ENCODE measurements around the gene RIT1.

RIT1 gene

DNA sequence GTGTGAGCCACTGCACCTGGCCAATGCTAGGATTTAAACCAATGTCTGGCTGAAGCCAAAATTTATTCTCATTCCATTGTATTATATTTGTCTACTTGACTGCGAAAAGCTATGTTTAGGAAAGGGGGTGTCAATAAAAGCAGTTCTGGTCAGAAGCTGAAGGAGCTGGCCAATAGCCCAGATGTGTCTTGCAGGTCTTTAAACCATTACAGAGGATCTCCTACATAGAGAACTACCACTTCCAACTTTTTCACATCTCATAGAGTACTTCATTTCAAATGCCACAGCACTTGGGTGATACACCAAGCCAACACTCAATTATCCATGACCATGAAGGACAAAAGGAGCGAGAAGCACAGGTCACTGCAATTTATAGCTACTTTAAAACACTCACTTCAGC is 49.3 kb downstream of the RIT1 start:
- no peak overlapping the region for H3K27ac ChIP-seq
- peaks cover 21% of the 10 kb centered on the region for H3K36me3 ChIP-seq
- DNase-seq = no peak
- H3K27me3 ChIP-seq (ENCODE audit: insufficient read depth, low read depth, severe bottlenecking) = no peaks in the 10 kb centered on the region
- H3K4me3 ChIP-seq (ENCODE audit: low read depth, low read length) = no peak overlapping the region
- H3K9me3 ChIP-seq (ENCODE audit: severe bottlenecking) = no peaks in the 10 kb centered on the region
- no peak for TF ChIP-seq CTCF (IDR thresholded peaks at IDR 0.05; ENCODE audit: low read depth, low read length)

DNA sequence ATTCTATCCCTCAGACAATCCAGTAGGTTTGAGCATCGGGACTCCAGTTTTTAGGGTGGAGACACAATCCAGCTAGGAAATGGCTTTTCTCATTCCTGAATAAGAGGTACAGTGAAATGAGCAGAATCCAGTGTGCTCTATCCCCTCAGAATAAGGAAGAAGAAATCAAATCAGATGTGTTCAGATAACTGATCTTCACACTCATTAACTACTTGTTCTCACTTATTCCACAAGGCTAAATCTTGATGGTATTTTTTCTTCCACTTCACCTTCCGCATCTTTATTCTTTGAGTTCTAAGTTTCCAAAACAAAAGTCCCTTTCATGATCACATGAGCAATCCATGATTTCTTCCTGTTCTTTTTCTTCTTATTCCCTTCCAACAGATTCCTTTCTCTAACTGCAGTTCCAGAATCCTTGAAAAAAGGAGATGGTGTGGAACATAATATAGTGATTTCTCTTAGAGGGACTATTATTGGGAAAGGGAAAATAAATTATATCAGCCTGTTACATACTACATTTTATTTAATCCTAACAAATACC is 50.1 kb downstream of the RIT1 start:
- Histone ChIP-seq H3K36me3 (peaks cover 17% of the 10 kb centered on the region), H3K27me3 (ENCODE audit: insufficient read depth, low read depth, severe bottlenecking) (no peaks in the 10 kb centered on the region), H3K27ac (peak overlapping the region; percentile 92), H3K4me3 (ENCODE audit: low read depth, low read length) (peak overlapping the region; percentile 64), H3K9me3 (ENCODE audit: severe bottlenecking) (no peaks in the 10 kb centered on the region)
- TF ChIP-seq CTCF (IDR thresholded peaks at IDR 0.05; ENCODE audit: low read depth, low read length) = no peak
- DNase-seq = no peak

GRCh38 chr1:155859881-155860871 is 51.0 kb downstream of the RIT1 start:
- peaks cover 20% of the 10 kb centered on the region for H3K36me3 ChIP-seq

DNA sequence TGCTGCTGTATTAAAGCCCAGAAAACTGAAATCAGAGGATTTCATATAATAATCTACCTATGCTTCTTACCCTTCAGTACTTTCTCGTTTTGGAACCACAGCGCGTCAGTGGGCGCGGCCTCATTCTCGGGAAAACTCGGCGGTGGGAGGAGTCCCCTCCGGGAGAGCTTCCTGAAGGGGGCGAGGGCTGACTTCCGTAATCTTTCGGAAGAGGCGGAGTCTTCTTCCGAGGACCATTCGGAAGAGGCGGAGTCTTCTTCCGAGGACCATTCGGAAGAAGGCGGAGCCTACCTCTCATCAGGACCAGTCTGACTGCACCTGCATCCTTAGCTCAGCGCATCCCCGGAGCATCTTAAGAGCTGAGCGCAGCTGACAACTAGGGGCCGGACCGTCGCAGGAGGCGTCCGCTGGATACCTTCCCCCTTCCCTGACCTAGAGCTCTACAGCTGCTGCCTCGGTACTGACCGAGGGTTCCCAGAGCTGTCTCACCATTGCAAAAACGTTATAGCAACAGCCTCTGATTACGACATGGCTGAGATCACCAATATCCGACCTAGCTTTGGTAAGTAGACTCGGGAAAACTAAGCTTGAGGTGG is 51.8 kb downstream of the RIT1 start, which contains the start of gene SYT11:
Gene SYT11 (plus strand): TSS at position 334 of the 596 bp plus-strand sequence. CDS start 195 bp downstream, at position 529.
- peak; percentile 99 for DNase-seq
- no peaks in the 10 kb centered on the region for H3K9me3 ChIP-seq (ENCODE audit: severe bottlenecking)
- peaks cover 29% of the 10 kb centered on the region for H3K36me3 ChIP-seq
- no peaks in the 10 kb centered on the region for H3K27me3 ChIP-seq (ENCODE audit: insufficient read depth, low read depth, severe bottlenecking)
- peak within 1 kb of the TSS; percentile 92 for H3K27ac ChIP-seq
- peak within 1 kb of the TSS; percentile 64 for H3K4me3 ChIP-seq (ENCODE audit: low read depth, low read length)
- no peak for TF ChIP-seq CTCF (IDR thresholded peaks at IDR 0.05; ENCODE audit: low read depth, low read length)

More at GRCh38 chr1:155859881-155860871, 51.0 kb downstream of the RIT1 start:
- Histone ChIP-seq H3K4me3 (ENCODE audit: low read depth, low read length) (peak overlapping the region; percentile 64), H3K9me3 (ENCODE audit: severe bottlenecking) (no peaks in the 10 kb centered on the region), H3K27ac (peak overlapping the region; percentile 92), H3K27me3 (ENCODE audit: insufficient read depth, low read depth, severe bottlenecking) (no peaks in the 10 kb centered on the region)
- DNase-seq = peak; percentile 97
- no peak for TF ChIP-seq CTCF (IDR thresholded peaks at IDR 0.05; ENCODE audit: low read depth, low read length)

DNA sequence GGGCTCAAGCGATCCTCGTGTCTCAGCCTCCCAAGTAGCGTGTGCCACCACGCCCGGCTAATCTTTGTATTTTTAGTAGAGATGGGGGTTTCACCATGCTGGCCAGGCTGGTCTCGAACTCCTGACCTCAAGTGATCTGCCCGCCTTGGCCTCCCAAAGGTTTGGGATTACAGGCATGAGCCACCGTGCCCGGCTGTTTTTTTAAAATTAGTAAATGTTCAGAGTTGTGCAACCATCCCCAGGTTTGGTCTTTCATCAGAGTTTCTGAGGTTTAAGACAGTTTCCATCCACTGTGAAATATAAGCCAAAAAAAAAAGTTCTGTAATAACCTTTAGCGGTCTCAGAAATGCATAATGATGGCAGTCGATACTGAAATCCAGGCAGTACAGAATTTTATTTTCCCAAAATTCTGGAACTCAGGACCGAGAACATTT is 52.3 kb downstream of the RIT1 start:
- no peaks in the 10 kb centered on the region for H3K9me3 ChIP-seq (ENCODE audit: severe bottlenecking)
- no peaks in the 10 kb centered on the region for H3K27me3 ChIP-seq (ENCODE audit: insufficient read depth, low read depth, severe bottlenecking)
- peak overlapping the region; percentile 35 for H3K27ac ChIP-seq
- DNase-seq = peak; percentile 29
- peaks cover 34% of the 10 kb centered on the region for H3K36me3 ChIP-seq
- peak overlapping the region; percentile 64 for H3K4me3 ChIP-seq (ENCODE audit: low read depth, low read length)
- TF ChIP-seq CTCF (IDR thresholded peaks at IDR 0.05; ENCODE audit: low read depth, low read length) = no peak
